Measurements from ENCODE around the gene EXOC4.

- TF ChIP-seq ZNF239 (tag by site-specific recombination; IDR thresholded peaks at IDR 0.05), result no peak
- no peak for TF ChIP-seq ZNF26 (tag by site-specific recombination; IDR thresholded peaks at IDR 0.05)
- TF ChIP-seq ATF2 (tag by site-specific recombination; IDR thresholded peaks at IDR 0.05; ENCODE audit: low read depth), result no peak
- no peak for TF ChIP-seq CTCF (tag by site-specific recombination; IDR thresholded peaks at IDR 0.05)
- TF ChIP-seq ZNF658 (tag by site-specific recombination; IDR thresholded peaks at IDR 0.05), result no peak
- TF ChIP-seq ZBTB10 (tag by site-specific recombination; IDR thresholded peaks at IDR 0.05), result no peak
- TF ChIP-seq ZNF112 (tag by site-specific recombination; IDR thresholded peaks at IDR 0.05), result no peak
- no peak for TF ChIP-seq ZBTB8A (tag by site-specific recombination; IDR thresholded peaks at IDR 0.05)
- TF ChIP-seq KLF9 (tag by site-specific recombination; IDR thresholded peaks at IDR 0.05; ENCODE audit: low read depth), result no peak
- TF ChIP-seq ZNF449 (tag by site-specific recombination; IDR thresholded peaks at IDR 0.05), result no peak
These were observed 597.8 kb downstream of the EXOC4 start for GRCh38 chr7:133850497-133851280.
